Stimulated activated naive CD8-positive, alpha-beta T cell treated with anti-CD3 and anti-CD28 coated beads, Interleukin-15, amount 100 ng/mL, for 72 hours (primary cell): ENCODE measurements around the gene APOC4.
A peak's percentile ranks its signal among the peaks of the same experiment; 100 is the strongest.
"Not testable (repeated sequence)": the region's sequence is repeated elsewhere in the genome, so short reads cannot be mapped to it uniquely, and the experiment has no call there.

Source experiments
- ATAC-seq: fragments of 150-1000 bp; cut with Tn5 transposase; 2 replicates; pipeline ENCODE4 v1.10.0; 2021; ENCODE audit warnings: mild to moderate bottlenecking, moderate library complexity
- DNase-seq, 2 donors: peaks; one replicate each; pipeline ENCODE4 v3.0.0; 2021 to 2022
- H3K27ac Mint-ChIP-seq, 2 donors: one replicate each; pipeline ENCODE4 v1.8.0; 2022; ENCODE audit warnings: mild to moderate bottlenecking in 2 of 2, mixed read lengths in 2 of 2, moderate library complexity in 2 of 2
- H3K27me3 Mint-ChIP-seq: one replicate; pipeline ENCODE4 v1.8.0; 2022; ENCODE audit warnings: mixed read lengths
- H3K4me1 Mint-ChIP-seq: one replicate; pipeline ENCODE4 v1.8.0; 2022; ENCODE audit warnings: mild to moderate bottlenecking, mixed read lengths
- H3K4me3 Mint-ChIP-seq, 2 donors: one replicate each; pipeline ENCODE4 v1.8.0; 2022; ENCODE audit warnings: mild to moderate bottlenecking in 2 of 2, mixed read lengths in 2 of 2, moderate library complexity in 1 of 2
- H3K9me3 Mint-ChIP-seq, 2 donors: one replicate each; pipeline ENCODE4 v1.8.0; 2022; ENCODE audit warnings: mixed read lengths in 2 of 2

APOC4 gene

GRCh38 chr19:44969437-44969836, 27.4 kb downstream of the APOC4 start:
- Mint-ChIP-seq H3K27ac (peak overlapping the region in 1 of 2 donors; percentile 59), H3K9me3 (no peaks in the 10 kb centered on the region), H3K4me1 (peaks cover 5% of the 10 kb centered on the region), H3K27me3 (no peaks in the 10 kb centered on the region), H3K4me3 (no peak overlapping the region)
- no peak for ATAC-seq
- no peak for DNase-seq

- H3K4me1 Mint-ChIP-seq, H3K4me3 Mint-ChIP-seq, H3K27me3 Mint-ChIP-seq, DNase-seq, H3K9me3 Mint-ChIP-seq, H3K27ac Mint-ChIP-seq, ATAC-seq: not testable (repeated sequence)
These were observed 29.4 kb downstream of the APOC4 start for GRCh38 chr19:44971451-44971850.

- H3K9me3 Mint-ChIP-seq, result no peaks in the 10 kb centered on the region
These were observed 30.8 kb downstream of the APOC4 start for GRCh38 chr19:44972802-44973201.

GRCh38 chr19:44973982-44974735, 32.1 kb downstream of the APOC4 start:
- Mint-ChIP-seq H3K4me3 (no peak overlapping the region), H3K9me3 (no peaks in the 10 kb centered on the region), H3K27ac (no peak overlapping the region), H3K4me1 (peaks cover 6% of the 10 kb centered on the region), H3K27me3 (no peaks in the 10 kb centered on the region)
- DNase-seq (no peak), ATAC-seq (no peak)

More at GRCh38 chr19:44972802-44973201, 30.8 kb downstream of the APOC4 start:
- Mint-ChIP-seq H3K27me3 (no peaks in the 10 kb centered on the region), H3K4me1 (peaks cover 6% of the 10 kb centered on the region), H3K27ac (no peak overlapping the region), H3K4me3 (no peak overlapping the region)
- DNase-seq (no peak), ATAC-seq (no peak)

GRCh38 chr19:44974857-44975256, 32.8 kb downstream of the APOC4 start:
- H3K4me3 Mint-ChIP-seq, result no peak overlapping the region
- ATAC-seq (no peak), DNase-seq (no peak)
- H3K9me3 Mint-ChIP-seq, result no peaks in the 10 kb centered on the region
- peaks cover 6% of the 10 kb centered on the region for H3K4me1 Mint-ChIP-seq
- H3K27me3 Mint-ChIP-seq, result no peaks in the 10 kb centered on the region
- H3K27ac Mint-ChIP-seq, result peak overlapping the region in 1 of 2 donors; percentile 27

GRCh38 chr19:44975444-44975843, 33.4 kb downstream of the APOC4 start:
- Mint-ChIP-seq H3K4me1 (peaks cover 6% of the 10 kb centered on the region), H3K9me3 (no peaks in the 10 kb centered on the region), H3K27me3 (no peaks in the 10 kb centered on the region), H3K27ac (peak overlapping the region in 1 of 2 donors; percentile 19), H3K4me3 (no peak overlapping the region)
- no peak for DNase-seq
- no peak for ATAC-seq

GRCh38 chr19:44984005-44984404, 42.0 kb downstream of the APOC4 start:
- H3K27me3 Mint-ChIP-seq, result no peaks in the 10 kb centered on the region
- ATAC-seq (no peak), DNase-seq (no peak)
- peaks cover 4% of the 10 kb centered on the region for H3K4me1 Mint-ChIP-seq
- no peaks in the 10 kb centered on the region for H3K9me3 Mint-ChIP-seq
- H3K4me3 Mint-ChIP-seq, result no peak overlapping the region
- H3K27ac Mint-ChIP-seq, result no peak overlapping the region

- H3K27ac Mint-ChIP-seq, result no peak overlapping the region
- H3K4me3 Mint-ChIP-seq, result no peak overlapping the region
- ATAC-seq (no peak), DNase-seq (no peak)
- no peaks in the 10 kb centered on the region for H3K27me3 Mint-ChIP-seq
- peaks cover 4% of the 10 kb centered on the region for H3K4me1 Mint-ChIP-seq
- H3K9me3 Mint-ChIP-seq, result no peaks in the 10 kb centered on the region
These were observed 43.4 kb downstream of the APOC4 start for GRCh38 chr19:44985445-44985844.

GRCh38 chr19:44986389-44986788, 44.4 kb downstream of the APOC4 start:
- DNase-seq, result no peak
- H3K27me3 Mint-ChIP-seq, result no peaks in the 10 kb centered on the region
- H3K4me3 Mint-ChIP-seq, result no peak overlapping the region
- no peak for ATAC-seq
- H3K9me3 Mint-ChIP-seq, result no peaks in the 10 kb centered on the region
- peaks cover 4% of the 10 kb centered on the region for H3K4me1 Mint-ChIP-seq
- peak overlapping the region; percentile 69 to 92 for H3K27ac Mint-ChIP-seq

- H3K27ac Mint-ChIP-seq, result peak overlapping the region; percentile 59 to 92
- H3K9me3 Mint-ChIP-seq, result no peaks in the 10 kb centered on the region
- no peaks in the 10 kb centered on the region for H3K27me3 Mint-ChIP-seq
- peaks cover 4% of the 10 kb centered on the region for H3K4me1 Mint-ChIP-seq
- ATAC-seq, result no peak
- H3K4me3 Mint-ChIP-seq, result no peak overlapping the region
- no peak for DNase-seq
These were observed 45.2 kb downstream of the APOC4 start for GRCh38 chr19:44987148-44987675.

- no peaks in the 10 kb centered on the region for H3K27me3 Mint-ChIP-seq
- no peak for ATAC-seq
- no peaks in the 10 kb centered on the region for H3K9me3 Mint-ChIP-seq
- no peak for DNase-seq
- H3K4me1 Mint-ChIP-seq, result peaks cover 4% of the 10 kb centered on the region
- H3K27ac Mint-ChIP-seq, result no peak overlapping the region
- H3K4me3 Mint-ChIP-seq, result no peak overlapping the region
These were observed 46.2 kb downstream of the APOC4 start for GRCh38 chr19:44988273-44988672.

- Mint-ChIP-seq H3K9me3 (no peaks in the 10 kb centered on the region), H3K27ac (peak overlapping the region; percentile 48 to 76), H3K27me3 (no peaks in the 10 kb centered on the region), H3K4me3 (no peak overlapping the region), H3K4me1 (peaks cover 4% of the 10 kb centered on the region)
- ATAC-seq (peak; percentile 76), DNase-seq (peak; percentile 57 to 65)
These were observed 47.0 kb downstream of the APOC4 start for GRCh38 chr19:44988896-44989556.

- DNase-seq (no peak), ATAC-seq (no peak)
- no peaks in the 10 kb centered on the region for H3K27me3 Mint-ChIP-seq
- H3K4me3 Mint-ChIP-seq, result no peak overlapping the region
- H3K9me3 Mint-ChIP-seq, result no peaks in the 10 kb centered on the region
- H3K4me1 Mint-ChIP-seq, result no peaks in the 10 kb centered on the region
- H3K27ac Mint-ChIP-seq, result peak overlapping the region in 1 of 2 donors; percentile 49
These were observed 48.4 kb downstream of the APOC4 start for GRCh38 chr19:44990459-44990858.

GRCh38 chr19:44990966-44991365, 48.9 kb downstream of the APOC4 start:
- Mint-ChIP-seq H3K27me3 (no peaks in the 10 kb centered on the region), H3K4me1 (no peaks in the 10 kb centered on the region), H3K9me3 (no peaks in the 10 kb centered on the region), H3K27ac (no peak overlapping the region), H3K4me3 (no peak overlapping the region)
- ATAC-seq (no peak), DNase-seq (no peak)

- ATAC-seq, result peak; percentile 50
- Mint-ChIP-seq H3K27me3 (no peaks in the 10 kb centered on the region), H3K9me3 (no peaks in the 10 kb centered on the region), H3K4me1 (no peaks in the 10 kb centered on the region), H3K27ac (no peak overlapping the region), H3K4me3 (no peak overlapping the region)
- DNase-seq, result no peak
These were observed 50.5 kb downstream of the APOC4 start for GRCh38 chr19:44992336-44993163.
